ENCODE data around the gene ZSWIM7.

Gene ZSWIM7

DNA sequence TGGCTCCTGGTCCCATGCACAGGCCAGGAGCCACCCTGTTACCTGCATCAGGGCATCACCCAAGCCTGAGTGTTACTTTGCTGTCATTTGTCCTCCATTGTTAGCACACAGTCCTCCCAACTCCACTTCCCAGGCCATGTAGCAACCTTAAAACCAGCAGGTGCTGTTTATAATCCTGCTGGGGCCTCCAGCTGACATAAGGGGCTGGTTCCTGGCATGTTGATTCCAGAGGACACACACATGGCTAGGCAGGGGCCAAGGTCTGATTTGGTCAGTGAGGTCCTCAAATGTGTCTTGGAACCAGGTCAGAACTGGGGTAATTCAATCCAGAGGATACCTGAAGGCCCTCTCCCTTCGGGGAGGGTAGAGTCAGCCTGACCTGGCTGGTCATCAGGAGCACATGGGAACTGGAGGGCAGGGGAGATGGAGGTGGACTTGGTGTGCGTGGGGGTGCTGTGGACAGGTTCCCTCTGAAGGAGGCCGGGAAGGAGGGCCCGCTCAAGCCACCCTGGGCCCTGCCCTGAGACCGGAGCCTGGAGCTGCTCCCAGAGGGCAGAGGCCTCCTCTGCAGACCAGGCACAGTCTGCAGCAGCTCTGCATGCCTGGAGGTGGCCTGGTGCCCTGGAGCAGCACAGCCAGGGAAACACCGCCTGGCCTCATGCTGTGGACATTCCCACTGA, 48.0 kb downstream of the ZSWIM7 start:
- TF ChIP-seq, protein P1, sequence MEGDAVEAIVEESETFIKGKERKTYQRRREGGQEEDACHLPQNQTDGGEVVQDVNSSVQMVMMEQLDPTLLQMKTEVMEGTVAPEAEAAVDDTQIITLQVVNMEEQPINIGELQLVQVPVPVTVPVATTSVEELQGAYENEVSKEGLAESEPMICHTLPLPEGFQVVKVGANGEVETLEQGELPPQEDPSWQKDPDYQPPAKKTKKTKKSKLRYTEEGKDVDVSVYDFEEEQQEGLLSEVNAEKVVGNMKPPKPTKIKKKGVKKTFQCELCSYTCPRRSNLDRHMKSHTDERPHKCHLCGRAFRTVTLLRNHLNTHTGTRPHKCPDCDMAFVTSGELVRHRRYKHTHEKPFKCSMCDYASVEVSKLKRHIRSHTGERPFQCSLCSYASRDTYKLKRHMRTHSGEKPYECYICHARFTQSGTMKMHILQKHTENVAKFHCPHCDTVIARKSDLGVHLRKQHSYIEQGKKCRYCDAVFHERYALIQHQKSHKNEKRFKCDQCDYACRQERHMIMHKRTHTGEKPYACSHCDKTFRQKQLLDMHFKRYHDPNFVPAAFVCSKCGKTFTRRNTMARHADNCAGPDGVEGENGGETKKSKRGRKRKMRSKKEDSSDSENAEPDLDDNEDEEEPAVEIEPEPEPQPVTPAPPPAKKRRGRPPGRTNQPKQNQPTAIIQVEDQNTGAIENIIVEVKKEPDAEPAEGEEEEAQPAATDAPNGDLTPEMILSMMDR (IDR thresholded peaks at IDR 0.05; ENCODE audit: low read length, missing control alignments), result no peak
- H3K4me3 ChIP-seq (replicated peaks; ENCODE audit: low read depth, low read length), result no peak overlapping the region
- DNase-seq (ENCODE audit: low read depth), result no peak

DNA sequence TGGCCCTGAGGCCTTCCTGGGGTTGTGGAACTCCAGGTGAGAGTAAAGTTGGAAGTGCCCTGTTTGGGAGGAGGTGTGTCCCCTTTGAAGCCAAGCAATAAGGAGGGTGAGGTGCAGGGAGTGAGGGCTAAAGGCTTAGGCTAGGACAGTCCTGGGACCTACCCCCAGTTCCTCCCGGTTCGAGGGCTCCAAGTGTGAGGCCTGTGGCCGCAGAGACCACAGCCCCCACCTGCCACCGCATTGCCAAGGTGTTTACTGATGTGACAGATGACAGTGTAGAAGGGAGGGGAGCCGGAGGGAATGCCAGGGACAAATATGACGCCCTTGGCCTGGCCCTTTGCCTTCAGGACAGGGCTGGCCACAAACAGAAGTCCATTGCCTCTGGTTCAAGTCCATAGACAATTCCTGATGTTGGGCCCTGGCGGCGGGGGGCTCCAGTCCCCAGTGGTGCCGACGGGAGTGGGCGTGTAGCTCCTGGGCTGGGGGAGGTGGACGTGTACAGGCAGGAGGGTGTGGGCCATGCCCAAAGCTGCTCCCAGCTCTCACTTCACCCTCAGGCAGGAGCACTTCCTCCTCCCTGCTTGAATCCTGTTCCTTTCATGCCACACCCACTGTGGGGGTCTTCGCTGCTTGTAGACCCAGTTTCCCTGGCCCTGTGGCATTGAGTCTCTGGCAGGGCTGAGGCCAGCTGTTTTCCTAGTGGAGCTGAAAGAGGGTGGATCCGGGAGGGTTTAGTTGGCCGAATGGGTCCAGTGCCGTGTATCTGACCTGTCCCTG, 51.3 kb downstream of the ZSWIM7 start:
- TF ChIP-seq, protein P1 (IDR thresholded peaks at IDR 0.05; ENCODE audit: low read length, missing control alignments), result no peak
- DNase-seq (ENCODE audit: low read depth), result no peak

DNA sequence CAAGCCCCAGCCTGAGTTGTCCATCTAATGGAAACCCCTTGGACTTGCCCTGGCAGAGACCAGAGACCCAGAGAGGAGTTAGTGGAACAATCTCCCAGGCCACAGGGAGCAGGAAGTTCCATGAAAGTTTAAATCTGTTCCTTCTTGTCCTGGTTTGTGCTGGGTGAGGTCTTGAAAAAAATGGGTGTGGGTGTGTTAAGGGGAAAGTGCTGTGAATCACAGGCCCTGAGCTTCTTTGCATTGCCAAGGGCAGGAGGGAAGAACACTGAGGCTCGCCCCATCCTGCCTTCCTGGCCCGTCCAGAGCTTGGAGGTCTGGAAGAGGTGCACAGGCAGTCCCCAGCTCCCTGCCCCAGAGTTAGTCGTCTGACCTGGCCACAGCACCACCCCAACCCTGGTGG, 52.2 kb downstream of the ZSWIM7 start:
- peak; percentile 45 for DNase-seq (ENCODE audit: low read depth)
- TF ChIP-seq, protein P1 (IDR thresholded peaks at IDR 0.05; ENCODE audit: low read length, missing control alignments), result no peak
- H3K4me3 ChIP-seq (replicated peaks; ENCODE audit: low read depth, low read length), result peak overlapping the region; percentile 89

More for the DNA sequence above, 51.3 kb downstream of the ZSWIM7 start:
- H3K4me3 ChIP-seq (replicated peaks; ENCODE audit: low read depth, low read length), result peak overlapping the region; percentile 89

DNA sequence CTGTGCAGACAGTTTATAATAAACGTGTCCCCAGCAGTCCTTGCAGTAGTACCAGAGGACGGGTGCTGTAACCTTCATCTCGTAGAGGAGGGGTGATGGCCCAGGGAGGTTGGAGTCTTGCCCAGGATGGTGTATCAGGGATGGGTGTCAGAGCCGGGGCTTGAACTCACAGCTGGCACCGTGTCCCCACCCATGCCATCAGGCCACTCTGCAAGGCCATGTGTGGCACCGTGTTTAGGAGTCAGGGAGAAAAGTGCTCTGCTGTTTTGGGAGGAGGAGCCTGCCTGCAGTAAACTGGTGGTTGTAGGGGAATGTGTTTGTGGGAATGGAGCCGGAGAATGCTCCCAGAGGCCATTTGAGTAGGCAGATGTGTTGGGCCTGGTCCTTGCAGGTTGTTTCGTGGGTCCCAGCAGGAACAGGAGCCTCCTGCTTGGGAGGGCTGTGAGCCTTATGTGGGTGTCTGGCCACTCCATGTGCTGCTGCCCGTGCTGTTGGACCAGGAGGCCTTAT, 52.8 kb downstream of the ZSWIM7 start:
- TF ChIP-seq, protein P1 (IDR thresholded peaks at IDR 0.05; ENCODE audit: low read length, missing control alignments), result no peak
- H3K4me3 ChIP-seq (replicated peaks; ENCODE audit: low read depth, low read length), result peak overlapping the region; percentile 89
- no peak for DNase-seq (ENCODE audit: low read depth)

DNA sequence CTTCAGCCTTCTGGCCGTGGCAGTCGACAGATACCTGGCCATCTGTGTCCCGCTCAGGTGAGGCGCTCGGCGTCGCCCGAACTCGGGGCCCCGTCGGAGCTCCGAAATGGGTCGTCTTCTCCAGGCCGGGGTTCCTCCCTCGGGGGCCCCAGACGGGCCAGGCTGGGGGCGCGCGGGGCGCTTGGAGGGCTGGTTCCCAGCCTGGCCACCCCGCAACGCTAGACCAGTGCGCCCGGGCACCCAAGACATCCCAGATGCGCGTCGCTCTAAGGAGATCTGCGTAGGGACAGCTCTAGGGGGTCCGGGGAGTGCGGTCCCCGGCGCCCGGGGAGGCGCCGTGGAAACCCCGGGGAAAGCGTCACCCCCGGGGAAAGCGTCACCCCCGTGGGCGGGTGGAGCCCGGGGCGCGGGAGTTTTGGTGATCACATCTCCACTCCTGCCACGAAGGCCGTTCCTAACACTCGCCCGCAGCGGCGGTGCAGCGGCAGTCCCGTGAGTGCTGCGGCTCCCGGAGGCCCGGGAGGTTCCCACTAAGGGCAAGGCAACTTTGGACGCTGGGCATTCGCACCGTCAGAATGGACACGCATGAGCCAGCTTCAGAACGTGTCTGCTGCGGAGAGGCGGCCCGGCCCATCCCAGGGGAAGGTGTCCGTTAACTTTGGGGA, 53.8 kb downstream of the ZSWIM7 start:
- peak overlapping the region; percentile 89 for H3K4me3 ChIP-seq (replicated peaks; ENCODE audit: low read depth, low read length)
- no peak for DNase-seq (ENCODE audit: low read depth)

DNA sequence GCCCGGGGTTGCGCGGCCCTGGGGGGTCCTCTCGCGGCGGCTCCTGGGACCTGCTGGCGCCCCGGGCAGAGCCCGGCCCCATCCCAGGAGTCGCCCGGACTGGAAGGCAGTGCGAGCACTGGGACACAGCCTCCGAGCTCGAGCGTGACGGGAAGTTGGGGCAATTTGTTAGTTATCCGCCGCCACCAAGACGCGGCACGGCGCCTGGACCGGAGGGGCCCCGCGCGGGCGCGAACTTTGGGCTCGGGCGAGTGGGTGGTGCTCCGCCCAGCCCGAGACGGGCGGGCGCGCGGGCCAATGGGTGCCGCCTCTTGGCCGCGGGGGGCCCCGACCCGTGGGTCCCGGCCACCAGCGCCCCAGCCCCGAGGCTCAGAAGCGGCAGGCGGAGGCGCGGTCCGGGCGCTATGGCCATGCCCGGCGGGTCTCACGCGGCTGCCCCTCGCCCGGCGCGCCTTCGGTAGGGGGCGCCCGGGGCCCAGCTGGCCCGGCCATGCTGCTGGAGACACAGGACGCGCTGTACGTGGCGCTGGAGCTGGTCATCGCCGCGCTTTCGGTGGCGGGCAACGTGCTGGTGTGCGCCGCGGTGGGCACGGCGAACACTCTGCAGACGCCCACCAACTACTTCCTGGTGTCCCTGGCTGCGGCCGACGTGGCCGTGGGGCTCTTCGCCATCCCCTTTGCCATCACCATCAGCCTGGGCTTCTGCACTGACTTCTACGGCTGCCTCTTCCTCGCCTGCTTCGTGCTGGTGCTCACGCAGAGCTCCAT, 54.6 kb downstream of the ZSWIM7 start, which contains the start of gene ADORA2B:
ADORA2B (plus strand) TSS at position 372 of the 768 bp plus-strand sequence; CDS start at position 491, 119 bp downstream.
- DNase-seq (ENCODE audit: low read depth), result peak; percentile 88
- H3K4me3 ChIP-seq (replicated peaks; ENCODE audit: low read depth, low read length), result peak within 1 kb of the TSS; percentile 89
- TF ChIP-seq, protein P1 (IDR thresholded peaks at IDR 0.05; ENCODE audit: low read length, missing control alignments), result peak; percentile 23

More for the DNA sequence above, 53.8 kb downstream of the ZSWIM7 start:
- TF ChIP-seq, protein P1 (IDR thresholded peaks at IDR 0.05; ENCODE audit: low read length, missing control alignments), result no peak

Measured in fibroblast of pulmonary artery (primary cell).